A673 (cell line): ENCODE measurements around the gene NMUR1. TPM values are rescaled to one million over a fixed set of nuclear protein-coding genes. Genes with fewer than 3 reads are reported as not detected.

Experiments used
- BruUV-seq: library from RNA; stranded (reverse); fragments of 400-500 nt; replicated peaks from 2 replicates; lab custom pipeline; 2021; lab: Mats Ljungman, UMichigan
- CTCF ChIA-PET: fragments of 300-600 bp; sonication (Branson Sonifier 250); formaldehyde crosslinking; loops from one replicate; lab custom pipeline; 2022; ENCODE audit warnings: antibody characterized with exemption; lab: Charles Lee
- POLR2A ChIA-PET: fragments of 300-600 bp; sonication (Branson Sonifier 250); formaldehyde crosslinking; loops from one replicate; lab custom pipeline; 2022; ENCODE audit warnings: antibody characterized with exemption; ENCODE audit not compliant: low non-redundant PET; lab: Charles Lee
- DNase-seq: peaks from one replicate; pipeline ENCODE4 v3.0.0-alpha.2; 2015; ENCODE audit warnings: low spot score
- H3K27ac ChIP-seq: fragments of 200-600 bp; sonication (generic); 2 replicates; pipeline ENCODE4 v1.5.1; 2016; ENCODE audit warnings: mixed run types, low read depth, mild to moderate bottlenecking, mixed read lengths, antibody characterized with exemption, low read length; ENCODE audit not compliant: poor library complexity, severe bottlenecking
- H3K27me3 ChIP-seq: fragments of 200-600 bp; sonication (generic); replicated peaks from 2 replicates; pipeline ENCODE4 v1.6.1; 2017; ENCODE audit warnings: mixed run types, low read depth, mild to moderate bottlenecking, mixed read lengths, antibody characterized with exemption, low read length; ENCODE audit not compliant: insufficient read depth, poor library complexity
- H3K36me3 ChIP-seq: fragments of 200-600 bp; sonication (generic); 2 replicates; pipeline ENCODE4 v1.6.1; 2016; ENCODE audit warnings: mixed run types, mild to moderate bottlenecking, mixed read lengths, antibody characterized with exemption, low read length; ENCODE audit not compliant: insufficient read depth, poor library complexity, severe bottlenecking
- H3K4me1 ChIP-seq: fragments of 200-600 bp; sonication (generic); 2 replicates; pipeline ENCODE4 v1.6.1; 2017; ENCODE audit warnings: mixed run types, mild to moderate bottlenecking, mixed read lengths, antibody characterized with exemption, low read length; ENCODE audit not compliant: insufficient read depth, poor library complexity, severe bottlenecking
- H3K4me3 ChIP-seq: fragments of 200-600 bp; sonication (generic); 2 replicates; pipeline ENCODE4 v1.5.1; 2016; ENCODE audit warnings: low read depth, mixed run types, mild to moderate bottlenecking, mixed read lengths, low read length; ENCODE audit not compliant: poor library complexity, severe bottlenecking
- H3K9me3 ChIP-seq: fragments of 200-600 bp; sonication (generic); 2 replicates; pipeline ENCODE4 v1.6.1; 2016; ENCODE audit warnings: mixed run types, low read depth, mild to moderate bottlenecking, mixed read lengths, antibody characterized with exemption, low read length; ENCODE audit not compliant: poor library complexity, severe bottlenecking
- CTCF ChIP-seq: fragments of 300-800, 200-600 bp; sonication (generic); conservative IDR thresholded peaks from 2 replicates; pipeline ENCODE4 v1.5.1; 2017; ENCODE audit warnings: low read depth, mild to moderate bottlenecking, antibody characterized with exemption, low read length, moderate library complexity, mixed read lengths
- EZH2 ChIP-seq: fragments of 200-600 bp; sonication (generic); IDR thresholded peaks from 2 replicates; pipeline ENCODE4 v1.6.1; 2017; ENCODE audit warnings: borderline replicate concordance, low read depth, mild to moderate bottlenecking, mixed read lengths, antibody characterized with exemption, low read length; ENCODE audit not compliant: poor library complexity, severe bottlenecking
- intact Hi-C: fragments of 100-400 bp; cut with micrococcal nuclease; formaldehyde crosslinking; loops from one replicate; pipeline ENCODE4 v1.10.0; 2022; ENCODE audit not compliant: unreplicated experiment
- total RNA-seq: library from RNA; stranded (reverse); gene quantifications from 2 replicates; pipeline ENCODE4 v1.2.3, GENCODE V29; 2021

Gene NMUR1
- total RNA-seq, 1 experiment from 2014 or later: not detected

GRCh38 chr2:231512222-231512621 lies 18.0 kb downstream of the NMUR1 start:
- TF ChIP-seq CTCF: no peak
- POLR2A ChIA-PET: no interaction called here

GRCh38 chr2:231503766-231504165 lies 26.5 kb downstream of the NMUR1 start:
- intact Hi-C loops: no loop called here
- H3K36me3 ChIP-seq: no peaks in the 10 kb centered on the region
- H3K27me3 ChIP-seq: no peaks in the 10 kb centered on the region
- ChIA-PET POLR2A (interaction anchor here (0.5 kb wide), 1 partner anchor 58 kb away, joined by 6 read pairs; no protein-coding TSS in a partner anchor), CTCF (no interaction called here)
- H3K4me1 ChIP-seq: no peaks in the 10 kb centered on the region
- no TSS peak for BruUV-seq
- TF ChIP-seq CTCF: no peak
- no peak for TF ChIP-seq EZH2
- H3K9me3 ChIP-seq: no peaks in the 10 kb centered on the region
- no peak overlapping the region for H3K4me3 ChIP-seq
- no peak for DNase-seq
- no peak overlapping the region for H3K27ac ChIP-seq

More at GRCh38 chr2:231512222-231512621, 18.0 kb downstream of the NMUR1 start:
- no TSS peak for BruUV-seq
- DNase-seq: peak; percentile 29
- CTCF ChIA-PET: no interaction called here
- intact Hi-C loops: no loop called here
- Histone ChIP-seq H3K4me3 (no peak overlapping the region), H3K27ac (no peak overlapping the region), H3K36me3 (no peaks in the 10 kb centered on the region), H3K4me1 (peaks cover 13% of the 10 kb centered on the region), H3K27me3 (no peaks in the 10 kb centered on the region), H3K9me3 (no peaks in the 10 kb centered on the region)

DNA sequence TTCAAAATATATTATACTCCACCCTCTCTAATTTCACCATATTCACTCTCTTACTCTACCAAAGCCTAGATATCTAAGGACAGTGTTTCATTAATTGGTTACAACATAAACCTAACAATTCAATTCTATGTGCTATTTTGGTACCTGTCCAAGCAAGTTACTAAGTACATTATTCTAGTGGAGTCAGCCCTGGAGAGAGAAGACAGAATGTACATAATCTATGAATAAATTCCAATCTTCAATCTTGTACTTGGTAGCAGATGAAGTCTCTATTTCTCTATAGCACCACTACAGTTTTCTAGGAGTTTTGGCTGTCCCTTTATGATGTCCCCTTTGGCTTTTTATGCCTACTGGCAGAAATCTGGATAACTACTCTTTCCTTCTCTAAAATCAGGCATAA lies 27.6 kb downstream of the NMUR1 start:
- no peak overlapping the region for H3K4me3 ChIP-seq
- BruUV-seq: no TSS peak
- intact Hi-C loops: no loop called here
- no peak for TF ChIP-seq CTCF
- no peak for TF ChIP-seq EZH2
- ChIA-PET POLR2A (no interaction called here), CTCF (no interaction called here)
- no peak overlapping the region for H3K27ac ChIP-seq
- H3K36me3 ChIP-seq: no peaks in the 10 kb centered on the region
- no peaks in the 10 kb centered on the region for H3K27me3 ChIP-seq
- DNase-seq: no peak
- H3K4me1 ChIP-seq: no peaks in the 10 kb centered on the region
- no peaks in the 10 kb centered on the region for H3K9me3 ChIP-seq
